HG03103 (cell line): ENCODE results near the gene HDAC7.
"Not testable (repeated sequence)": the region's sequence is repeated elsewhere in the genome, so short reads cannot be mapped to it uniquely, and the experiment has no call there.

Experiments
- ATAC-seq: cut with Tn5 transposase; IDR thresholded peaks from one replicate; pipeline ENCODE4 v1.9.1; 2021; ENCODE audit warnings: low read depth; ENCODE audit not compliant: unreplicated experiment

Gene HDAC7

GRCh38 chr12:47815447-47815846 is 4.3 kb downstream of the HDAC7 start:
- not testable (repeated sequence) for ATAC-seq

DNA sequence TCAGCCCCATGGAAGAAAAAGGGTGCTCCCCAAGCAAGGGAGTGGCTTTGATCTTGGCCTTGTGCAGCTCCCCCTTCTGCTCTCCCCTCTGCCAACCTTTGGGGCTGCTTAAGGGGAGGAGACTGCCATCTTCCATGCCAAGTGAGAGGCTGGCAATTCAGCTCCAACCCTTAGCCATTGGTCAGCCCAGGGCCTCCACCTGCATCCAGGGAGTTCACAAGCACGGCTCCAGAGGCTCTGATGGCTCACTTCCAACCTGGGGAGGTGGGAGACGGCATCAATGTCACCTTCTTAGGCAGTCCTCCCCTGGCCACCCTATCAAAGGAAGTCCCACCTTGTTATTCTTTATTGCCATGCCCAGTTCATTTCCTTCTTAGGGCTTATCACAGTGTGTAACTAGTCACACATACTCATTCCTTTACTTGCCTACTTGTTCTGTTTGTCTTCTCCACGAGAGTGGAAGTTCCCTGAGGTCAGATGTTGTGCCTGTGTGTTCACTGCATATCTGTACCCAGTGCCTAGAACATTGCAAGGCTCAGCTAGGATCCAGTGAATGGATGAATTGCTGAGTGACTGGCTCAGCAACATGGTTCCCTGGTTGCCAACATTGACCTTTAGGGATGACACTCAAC is 5.0 kb downstream of the HDAC7 start:
- no peak for ATAC-seq

DNA sequence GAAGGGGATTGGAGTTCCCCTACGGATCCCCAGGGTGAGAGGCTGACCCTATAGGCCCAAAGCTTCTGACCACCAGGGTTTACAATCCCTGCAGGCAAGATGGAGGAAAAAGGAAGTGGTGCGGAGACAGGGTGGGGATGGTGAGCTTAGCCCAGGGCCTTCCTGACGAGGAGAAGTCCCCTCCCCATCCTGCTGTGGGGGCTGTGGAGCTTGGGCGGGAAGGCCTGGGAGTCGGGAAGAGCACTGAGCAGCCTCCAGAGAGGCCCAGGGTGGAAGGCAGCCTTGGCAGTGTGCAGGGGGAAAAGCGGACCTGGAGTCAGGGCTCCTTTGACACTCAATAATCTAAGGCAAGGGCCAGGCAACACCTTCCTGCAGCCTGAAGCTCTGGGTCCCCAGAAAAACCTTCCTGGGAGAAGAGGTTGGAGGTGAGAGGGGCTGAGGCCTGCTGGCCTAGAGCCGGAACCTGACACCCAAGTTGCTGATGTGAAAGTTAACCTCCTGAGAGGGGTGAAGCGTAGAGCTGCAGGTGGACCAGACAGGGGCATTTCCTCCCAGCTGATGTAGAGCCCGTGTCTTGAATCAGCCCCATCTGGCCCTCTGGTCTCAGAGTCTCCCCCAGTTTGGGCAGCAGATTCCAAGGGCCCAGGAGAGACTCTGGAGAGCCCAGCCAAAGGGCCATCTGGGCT is 6.0 kb downstream of the HDAC7 start:
- ATAC-seq, result peak; percentile 36

GRCh38 chr12:47812797-47813510 is 6.7 kb downstream of the HDAC7 start:
- ATAC-seq, result peak; percentile 57

DNA sequence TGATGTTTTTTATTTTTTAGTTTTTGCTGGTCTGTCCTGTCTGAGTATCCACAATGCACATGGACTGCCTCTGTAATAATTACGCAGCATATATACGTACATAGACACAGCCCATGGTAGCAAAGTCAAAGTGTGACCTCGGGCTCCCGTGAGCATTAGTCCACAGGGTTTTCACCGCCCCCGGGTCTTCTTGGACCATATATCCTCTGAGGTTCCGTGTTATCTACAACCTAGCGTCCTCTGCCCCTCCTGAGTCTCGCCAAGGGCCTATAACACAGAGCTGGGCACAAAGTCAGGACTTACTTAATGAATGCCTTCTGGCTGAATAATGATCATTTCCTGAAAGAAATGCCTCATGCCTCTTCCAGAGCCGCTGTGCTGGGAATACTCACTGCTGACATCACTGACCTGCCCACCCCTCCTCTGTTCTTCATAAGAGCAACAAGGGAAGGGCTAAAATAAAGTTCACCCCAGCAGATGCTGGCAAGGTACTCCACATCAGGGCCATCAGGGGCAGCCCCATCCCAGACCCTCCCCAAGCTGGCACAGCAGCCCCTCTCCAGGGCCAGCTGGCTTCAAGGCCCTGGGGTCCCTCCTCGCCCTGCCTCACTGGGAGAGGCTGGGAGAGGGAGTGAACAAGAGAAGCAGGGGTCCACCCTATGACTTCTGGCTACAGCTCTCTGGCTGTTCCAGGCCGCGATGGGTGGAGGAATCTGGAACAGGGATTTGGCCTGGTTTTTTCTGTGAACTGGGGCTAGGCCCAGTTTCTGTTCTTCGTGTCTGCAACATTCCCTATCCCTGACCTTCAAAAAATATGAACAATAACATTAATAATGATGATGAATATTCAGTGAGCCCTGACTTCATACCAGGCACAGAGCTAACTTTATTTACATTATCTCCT is 7.9 kb downstream of the HDAC7 start:
- ATAC-seq, result no peak

GRCh38 chr12:47811072-47811396 is 8.7 kb downstream of the HDAC7 start:
- ATAC-seq, result no peak

- not testable (repeated sequence) for ATAC-seq
Measured at GRCh38 chr12:47809518-47809917, 10.2 kb downstream of the HDAC7 start.

DNA sequence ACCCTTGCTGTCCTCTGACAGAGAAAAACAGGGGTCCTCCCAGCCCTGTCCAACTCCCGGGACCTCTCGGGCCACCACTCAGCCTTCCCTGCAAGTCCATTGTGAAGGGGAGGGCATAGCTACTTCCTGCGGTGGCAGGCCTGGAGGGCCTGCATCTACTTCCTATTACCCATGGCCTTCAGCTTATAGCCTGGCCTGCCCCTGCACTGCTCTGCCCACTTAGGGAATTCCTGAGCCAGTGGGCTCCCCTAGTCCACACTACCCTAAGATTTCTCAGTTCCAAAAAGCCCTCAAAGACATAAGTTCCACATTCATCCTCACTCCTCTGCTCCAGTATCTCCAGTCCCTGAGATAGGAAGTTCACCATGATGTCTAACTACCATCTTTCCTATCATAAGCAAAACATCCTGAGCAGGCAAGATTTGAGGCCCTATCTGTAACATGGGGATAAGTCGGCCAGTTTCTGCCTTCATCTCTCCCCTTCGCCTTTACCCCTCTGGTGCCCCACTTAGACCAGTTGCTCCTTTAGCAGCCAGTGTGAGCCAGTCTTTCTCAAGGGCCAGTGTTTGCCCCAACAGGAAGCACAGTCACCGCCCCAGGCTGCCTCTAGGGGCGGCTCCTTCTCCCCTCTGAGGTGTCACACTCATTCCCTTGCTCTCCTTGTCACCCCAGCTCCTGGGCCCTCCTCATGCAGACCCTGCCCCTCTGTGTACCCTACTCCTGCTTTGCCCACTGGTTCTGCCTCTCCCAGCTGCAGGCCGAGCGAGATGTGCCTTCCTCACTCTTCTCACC is 10.9 kb downstream of the HDAC7 start:
- ATAC-seq, result no peak

DNA sequence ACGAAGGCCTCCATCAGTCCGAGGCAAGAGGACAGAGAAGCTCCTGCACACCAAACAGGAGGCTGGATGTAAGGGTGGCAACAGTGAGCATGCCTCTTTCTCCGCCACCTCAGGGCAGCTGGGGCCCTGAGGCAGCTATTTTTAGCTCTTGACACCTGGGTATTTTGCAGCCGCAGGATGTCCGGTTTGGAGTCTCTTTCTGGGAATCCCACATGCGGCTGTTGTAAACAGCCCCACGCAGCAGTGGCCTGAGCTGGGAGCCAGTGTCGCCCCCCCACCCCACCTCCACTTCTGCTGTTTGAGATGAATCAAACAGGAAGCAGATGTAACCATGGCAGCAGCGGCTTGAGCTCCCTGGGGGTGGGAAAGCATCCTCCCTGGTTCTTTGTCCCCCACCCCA is 11.7 kb downstream of the HDAC7 start:
- ATAC-seq, result peak; percentile 28

GRCh38 chr12:47807338-47807737 is 12.4 kb downstream of the HDAC7 start:
- ATAC-seq, result no peak

DNA sequence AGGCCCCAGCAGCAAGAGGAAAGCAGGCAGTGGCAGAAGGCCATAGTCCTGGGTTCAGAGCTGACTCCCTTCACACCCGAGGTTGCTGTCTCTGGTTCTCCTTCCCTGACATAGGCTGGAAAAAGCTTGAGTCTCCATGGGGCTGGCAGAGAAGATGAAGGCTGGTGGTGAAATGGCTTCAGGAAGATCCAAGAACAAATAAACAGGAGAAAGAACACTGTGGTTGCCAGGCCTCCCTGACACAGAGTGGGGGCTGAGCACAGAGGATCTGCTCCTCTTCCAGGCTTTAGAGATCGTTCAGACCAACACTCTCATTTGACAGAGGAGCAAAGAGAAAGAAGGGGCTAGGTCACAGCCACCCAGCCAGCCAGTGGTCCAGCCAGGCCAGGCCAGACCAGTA is 14.3 kb downstream of the HDAC7 start:
- no peak for ATAC-seq

- ATAC-seq, result no peak
Measured at GRCh38 chr12:47804171-47804570, 15.5 kb downstream of the HDAC7 start.

GRCh38 chr12:47803191-47803875 is 16.4 kb downstream of the HDAC7 start:
- no peak for ATAC-seq

DNA sequence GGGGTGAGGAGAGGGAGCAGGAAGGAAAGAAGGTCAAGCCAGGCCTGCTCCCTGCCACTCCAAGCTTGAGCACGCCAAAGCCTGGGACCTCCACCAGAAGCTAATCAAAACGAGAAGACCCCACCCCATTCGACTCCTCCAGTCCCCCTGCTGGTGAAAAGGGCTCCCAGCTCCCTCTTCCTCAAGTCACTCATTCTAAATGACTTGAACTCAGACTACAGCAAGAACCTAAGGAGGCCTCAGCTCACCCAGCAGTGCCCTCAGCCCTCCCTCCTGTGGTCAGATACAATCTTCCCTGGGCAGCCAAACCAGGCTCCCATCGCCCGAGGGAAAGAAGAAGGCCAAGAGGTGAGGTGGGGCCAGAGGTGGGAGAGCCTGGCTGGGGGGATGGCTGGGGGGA is 17.4 kb downstream of the HDAC7 start:
- no peak for ATAC-seq

DNA sequence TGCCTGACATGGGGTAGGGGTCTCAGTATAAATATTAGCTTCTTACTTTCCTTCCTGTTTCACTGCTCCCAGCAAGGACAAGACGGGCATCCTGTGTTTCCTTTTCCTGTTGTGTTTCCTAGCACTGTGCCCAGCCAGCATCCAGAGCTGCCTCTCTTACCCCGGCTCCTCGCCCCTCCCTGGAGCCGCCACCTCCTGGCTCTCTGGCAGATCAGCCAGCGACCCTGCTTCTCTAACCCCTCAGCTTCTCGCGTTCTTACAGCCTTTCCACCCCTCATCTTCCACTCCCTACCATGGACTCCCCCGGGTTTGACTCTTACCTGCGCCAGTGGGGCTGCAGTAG is 17.8 kb downstream of the HDAC7 start:
- no peak for ATAC-seq

GRCh38 chr12:47801170-47801903 is 18.4 kb downstream of the HDAC7 start:
- no peak for ATAC-seq

- ATAC-seq, result no peak
Measured at GRCh38 chr12:47800582-47800981, 19.1 kb downstream of the HDAC7 start.

DNA sequence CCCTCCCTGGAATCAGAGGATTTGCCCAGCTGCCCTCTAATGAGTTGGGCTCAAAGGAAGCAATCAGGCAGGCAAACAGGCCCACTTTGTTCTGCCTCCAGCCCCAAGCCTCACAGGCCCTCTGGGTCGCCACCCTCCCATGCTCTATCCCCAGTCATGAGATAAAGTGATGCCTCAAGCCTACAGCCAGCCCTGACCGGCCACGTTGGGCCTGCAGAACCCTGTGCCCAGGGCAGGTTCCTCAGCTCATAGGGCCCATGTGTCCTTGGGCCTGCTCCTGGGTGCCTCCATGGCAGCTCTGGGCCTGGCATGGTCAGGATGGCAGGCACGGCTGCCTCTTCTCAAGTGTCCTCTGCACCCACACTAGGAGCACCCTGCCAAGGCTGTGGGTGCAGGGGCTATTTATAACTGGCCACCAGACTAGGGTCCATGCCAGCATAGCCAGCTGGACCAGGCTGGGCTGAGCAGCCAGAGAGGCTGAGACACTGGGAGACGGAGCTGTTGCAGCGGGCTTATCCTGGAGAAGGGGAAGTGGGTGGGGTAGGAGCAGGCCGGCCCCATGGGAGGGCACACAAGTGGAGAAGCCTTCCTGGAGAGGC is 20.2 kb downstream of the HDAC7 start:
- ATAC-seq, result no peak
